Activated B cell treated with CpG ODN at 0.5 μM for 24 hours (primary cell): ENCODE measurements around the gene PPP1CC. TPM values are rescaled to one million over a fixed set of nuclear protein-coding genes. Genes with fewer than 3 reads are reported as not detected.

Experiments
- ATAC-seq: fragments of 200-7000 bp; cut with Tn5 transposase; one replicate; pipeline ENCODE4 v1.10.0; 2021; ENCODE audit warnings: low read depth, mild to moderate bottlenecking, moderate library complexity
- CTCF ChIA-PET: fragments of 350-600 bp; sonication (Branson Sonifier 250); formaldehyde crosslinking; loops from one replicate; lab custom pipeline; 2021; ENCODE audit warnings: antibody characterized with exemption; lab: Charles Lee
- POLR2A ChIA-PET: fragments of 350-600 bp; sonication (Branson Sonifier 250); formaldehyde crosslinking; loops from one replicate; lab custom pipeline; 2021; ENCODE audit warnings: antibody characterized with exemption; lab: Charles Lee
- DNase-seq: peaks from one replicate; pipeline ENCODE4 v3.0.0; 2022
- H3K27ac Mint-ChIP-seq: one replicate; pipeline ENCODE4 v1.8.0; 2020; ENCODE audit warnings: mixed read lengths
- H3K27me3 Mint-ChIP-seq: one replicate; pipeline ENCODE4 v1.8.0; 2021; ENCODE audit warnings: mixed read lengths
- H3K36me3 Mint-ChIP-seq: one replicate; pipeline ENCODE4 v1.8.0; 2021; ENCODE audit warnings: low read depth, mixed read lengths
- H3K4me1 Mint-ChIP-seq: one replicate; pipeline ENCODE4 v1.8.0; 2021; ENCODE audit warnings: mixed read lengths
- H3K4me3 Mint-ChIP-seq: one replicate; pipeline ENCODE4 v1.8.0; 2020; ENCODE audit warnings: mild to moderate bottlenecking, mixed read lengths
- H3K9me3 Mint-ChIP-seq: one replicate; pipeline ENCODE4 v1.8.0; 2020; ENCODE audit warnings: mixed read lengths
- CTCF ChIP-seq: fragments of 200-600 bp; IDR thresholded peaks from one replicate; pipeline ENCODE4 v1.8.0; 2022; ENCODE audit warnings: antibody characterized with exemption, mild to moderate bottlenecking
- intact Hi-C: fragments of 100-400 bp; cut with micrococcal nuclease; formaldehyde crosslinking; loops from one replicate; pipeline ENCODE4 v1.15.1; 2024
- total RNA-seq: library from RNA; stranded (reverse); gene quantifications from 2 replicates; pipeline ENCODE4 v1.2.3, GENCODE V29; 2022

PPP1CC gene
- total RNA-seq, 1 donor from 2014 or later: 148 TPM

- intact Hi-C loops: loop anchor here (2.0 to 5.0 kb wide), 3 partner anchors 67 to 220 kb away; partner anchors contain the start of genes FAM216A and GPN3
- DNase-seq: no peak
- H3K4me1 Mint-ChIP-seq: peaks cover 86% of the 10 kb centered on the region
- H3K27ac Mint-ChIP-seq: peak overlapping the region; percentile 84
- ATAC-seq: peak; percentile 10
- CTCF ChIA-PET: interaction anchor here (0.8 to 3.0 kb wide), 3 partner anchors 11 to 72 kb away, joined by 3 to 7 read pairs (median 4); no protein-coding TSS in a partner anchor
- no peaks in the 10 kb centered on the region for H3K27me3 Mint-ChIP-seq
- H3K9me3 Mint-ChIP-seq: no peaks in the 10 kb centered on the region
- POLR2A ChIA-PET: interaction anchor here (0.6 to 3.5 kb wide), 12 partner anchors 10 to 915 kb away, joined by 4 to 45 read pairs (median 8); partner anchors contain the start of genes ARPC3 and TCTN1
- no peak for TF ChIP-seq CTCF
- peak overlapping the region; percentile 93 for H3K4me3 Mint-ChIP-seq
- peaks cover 52% of the 10 kb centered on the region for H3K36me3 Mint-ChIP-seq
Measured at GRCh38 chr12:110687396-110688169, 55.1 kb downstream of the PPP1CC start.

GRCh38 chr12:110686294-110686903 is 56.3 kb downstream of the PPP1CC start:
- H3K9me3 Mint-ChIP-seq: no peaks in the 10 kb centered on the region
- no peak for TF ChIP-seq CTCF
- peaks cover 87% of the 10 kb centered on the region for H3K4me1 Mint-ChIP-seq
- intact Hi-C loops: loop anchor here (1.0 to 5.0 kb wide), 6 partner anchors 9 to 219 kb away; partner anchors contain the start of genes FAM216A and GPN3
- POLR2A ChIA-PET: interaction anchor here (0.6 to 3.5 kb wide), 12 partner anchors 9 to 236 kb away, joined by 3 to 45 read pairs (median 6); partner anchors contain the start of genes ARPC3 and TCTN1
- peak overlapping the region; percentile 84 for H3K27ac Mint-ChIP-seq
- no peak for DNase-seq
- H3K27me3 Mint-ChIP-seq: no peaks in the 10 kb centered on the region
- ATAC-seq: peak; percentile 39
- H3K4me3 Mint-ChIP-seq: peak overlapping the region; percentile 93
- CTCF ChIA-PET: interaction anchor here (1.1 to 3.0 kb wide), 4 partner anchors 9 to 83 kb away, joined by 3 to 7 read pairs (median 4); no protein-coding TSS in a partner anchor
- peaks cover 63% of the 10 kb centered on the region for H3K36me3 Mint-ChIP-seq

- CTCF ChIA-PET: interaction anchor here (1.2 kb wide), 1 partner anchor 235 kb away, joined by 4 read pairs; the partner anchor contains the start of gene ARPC3
- POLR2A ChIA-PET: interaction anchor here (1.0 kb wide), 1 partner anchor 13 kb away, joined by 5 read pairs; no protein-coding TSS in a partner anchor
- Mint-ChIP-seq H3K27ac (peak overlapping the region; percentile 84), H3K36me3 (peaks cover 76% of the 10 kb centered on the region), H3K4me1 (peaks cover 85% of the 10 kb centered on the region), H3K27me3 (no peaks in the 10 kb centered on the region), H3K4me3 (peak overlapping the region; percentile 93), H3K9me3 (no peaks in the 10 kb centered on the region)
- no peak for ATAC-seq
- no peak for DNase-seq
- intact Hi-C loops: no loop called here
- no peak for TF ChIP-seq CTCF
Measured at GRCh38 chr12:110684312-110684836, 58.3 kb downstream of the PPP1CC start.

- ATAC-seq (no peak), DNase-seq (no peak)
- Mint-ChIP-seq H3K27me3 (no peaks in the 10 kb centered on the region), H3K9me3 (no peaks in the 10 kb centered on the region), H3K27ac (peak overlapping the region; percentile 90), H3K4me3 (peak overlapping the region; percentile 21), H3K4me1 (peaks cover 89% of the 10 kb centered on the region), H3K36me3 (peaks cover 79% of the 10 kb centered on the region)
- intact Hi-C loops: no loop called here
- CTCF ChIA-PET: interaction anchor here (1.2 kb wide), 1 partner anchor 234 kb away, joined by 4 read pairs; the partner anchor contains the start of gene ARPC3
- no peak for TF ChIP-seq CTCF
- POLR2A ChIA-PET: interaction anchor here (0.6 to 1.0 kb wide), 2 partner anchors 14 to 78 kb away, joined by 5 to 9 read pairs; no protein-coding TSS in a partner anchor
Measured at GRCh38 chr12:110683888-110684287, 58.8 kb downstream of the PPP1CC start.
